NK-92 (cell line): ENCODE measurements around the gene MARK4.
"Not testable (repeated sequence)": the region's sequence is repeated elsewhere in the genome, so short reads cannot be mapped to it uniquely, and the experiment has no call there.

Experiments used
- DNase-seq: peaks from one replicate; lab custom pipeline; 2025; ENCODE audit not compliant: unreplicated experiment; lab: John Stamatoyannopoulos, UW

Gene MARK4

DNA sequence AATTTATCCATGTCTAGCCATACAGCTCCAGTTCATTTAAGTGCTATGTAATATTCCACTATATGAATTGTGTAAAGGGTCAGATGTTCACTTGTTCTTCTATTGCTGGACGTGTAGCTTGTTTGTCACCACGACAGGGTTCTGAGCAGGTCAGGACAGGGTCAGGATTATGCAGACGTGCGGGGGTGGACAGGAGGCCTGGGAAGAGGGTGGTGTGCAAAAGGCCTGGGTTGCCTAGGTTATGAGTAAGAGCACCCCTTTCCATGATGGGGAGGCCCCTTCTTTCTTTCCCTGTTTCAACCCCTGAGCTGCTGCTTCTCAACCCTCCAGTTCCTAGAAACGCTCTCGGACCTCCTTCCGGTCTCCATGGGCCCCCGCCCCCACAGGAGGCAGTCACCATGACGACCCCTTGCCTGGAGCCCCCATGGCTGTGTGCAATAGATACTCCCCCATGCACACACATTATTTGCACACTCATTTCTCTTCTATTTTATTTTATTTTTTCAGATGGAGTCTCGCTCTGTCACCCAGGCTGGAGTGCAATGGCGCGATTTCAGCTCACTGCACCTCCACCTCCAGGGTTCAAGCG lies 7.8 kb upstream of the MARK4 start:
- DNase-seq, result no peak

DNA sequence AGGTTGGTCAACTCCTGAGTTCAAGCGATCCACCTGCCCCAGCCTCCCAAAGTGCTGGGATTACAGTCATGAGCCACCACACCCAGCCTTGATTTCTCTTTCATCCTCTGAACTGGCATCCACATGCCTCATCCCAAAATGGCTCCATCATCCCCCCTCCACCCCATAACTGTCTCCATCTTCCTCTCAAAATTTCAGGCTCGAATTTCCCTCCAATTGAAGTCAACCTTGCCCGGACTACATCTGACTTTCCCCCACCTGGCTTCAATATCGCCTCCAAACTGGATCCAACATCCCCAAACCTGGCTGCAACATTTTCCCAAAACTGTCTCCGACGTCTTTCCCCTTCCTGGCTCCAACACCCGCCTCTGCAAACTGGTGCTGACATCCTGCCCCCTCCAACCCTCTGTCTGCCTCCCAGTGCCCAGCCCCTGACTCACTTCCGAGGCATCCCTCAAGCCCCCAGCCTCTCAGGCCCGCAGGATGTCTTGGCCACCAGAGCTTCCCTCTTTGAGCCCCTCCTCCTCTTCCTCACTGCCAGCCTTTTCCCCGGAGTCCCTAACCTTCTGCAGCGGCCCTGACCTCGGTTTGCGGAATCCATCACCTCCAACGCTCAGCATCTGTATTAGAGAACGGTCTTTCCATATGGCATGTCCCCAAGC lies 6.8 kb upstream of the MARK4 start:
- DNase-seq, result no peak

DNA sequence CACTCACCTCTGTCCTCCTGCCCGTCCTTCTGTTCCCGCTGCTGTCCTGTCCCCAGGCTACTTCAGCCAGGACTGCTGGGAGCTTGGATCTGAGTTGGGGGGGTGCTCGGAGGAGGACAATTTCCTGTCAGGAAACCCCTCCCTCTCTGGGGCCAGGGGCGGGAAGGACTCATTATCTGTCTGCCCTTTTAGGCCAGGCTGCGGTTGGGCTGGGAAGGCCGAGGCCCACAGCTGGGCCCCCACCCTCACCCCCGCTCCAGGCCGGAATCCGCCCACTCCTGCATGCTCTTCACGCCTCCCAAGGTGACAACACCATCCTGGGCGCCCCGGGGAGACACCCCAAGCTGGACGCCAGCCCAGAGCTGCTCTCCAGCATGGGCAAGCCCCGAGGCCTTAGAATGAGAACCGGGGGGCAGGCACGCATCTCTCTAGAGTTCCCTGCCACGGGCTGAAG lies 5.7 kb upstream of the MARK4 start, which contains the start of gene EXOC3L2:
TSS of gene EXOC3L2 (minus strand) at position 74 of the 454 bp plus-strand sequence. CDS start 6,362 bp downstream, outside the sequence.
- DNase-seq, result no peak

DNA sequence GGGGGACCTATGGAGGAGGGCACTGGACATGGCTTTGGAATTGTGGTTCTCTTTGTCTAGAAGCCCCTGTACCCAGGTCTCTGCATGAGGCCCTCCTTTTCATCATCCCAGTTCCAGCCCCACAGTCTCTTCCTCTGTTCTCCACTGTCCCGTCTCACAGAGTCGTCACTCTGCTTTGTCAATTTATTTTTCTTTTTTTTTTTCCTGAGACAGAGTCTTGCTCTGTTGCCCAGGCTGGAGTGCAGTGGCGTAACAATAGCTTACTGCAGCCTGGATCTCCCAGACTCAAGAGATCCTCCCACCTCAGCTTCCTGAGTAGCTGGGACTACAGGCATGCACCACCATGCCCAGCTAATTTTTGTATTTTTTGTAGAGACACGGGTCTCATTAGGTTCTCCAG lies 5.2 kb upstream of the MARK4 start:
- DNase-seq, result no peak

DNA sequence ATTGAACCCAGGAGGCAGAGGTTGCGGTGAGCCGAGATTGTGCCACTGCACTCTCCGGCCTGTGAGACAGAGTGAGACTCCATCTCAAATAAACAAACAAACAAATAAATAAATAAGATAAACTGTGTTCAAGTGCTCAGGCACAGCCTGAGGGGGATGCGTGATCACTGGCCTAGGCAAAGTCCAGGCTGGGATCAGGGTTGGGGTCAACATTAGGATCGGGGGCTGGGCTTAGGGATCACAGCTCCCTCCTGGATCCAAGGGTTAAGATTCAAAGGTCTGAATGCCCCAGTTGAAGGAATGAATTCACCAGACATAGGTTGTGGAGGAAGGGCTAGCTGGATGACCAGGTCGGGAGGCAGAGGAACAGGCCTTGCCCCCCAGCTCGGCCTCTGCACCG lies 3.9 kb upstream of the MARK4 start:
- no peak for DNase-seq

DNA sequence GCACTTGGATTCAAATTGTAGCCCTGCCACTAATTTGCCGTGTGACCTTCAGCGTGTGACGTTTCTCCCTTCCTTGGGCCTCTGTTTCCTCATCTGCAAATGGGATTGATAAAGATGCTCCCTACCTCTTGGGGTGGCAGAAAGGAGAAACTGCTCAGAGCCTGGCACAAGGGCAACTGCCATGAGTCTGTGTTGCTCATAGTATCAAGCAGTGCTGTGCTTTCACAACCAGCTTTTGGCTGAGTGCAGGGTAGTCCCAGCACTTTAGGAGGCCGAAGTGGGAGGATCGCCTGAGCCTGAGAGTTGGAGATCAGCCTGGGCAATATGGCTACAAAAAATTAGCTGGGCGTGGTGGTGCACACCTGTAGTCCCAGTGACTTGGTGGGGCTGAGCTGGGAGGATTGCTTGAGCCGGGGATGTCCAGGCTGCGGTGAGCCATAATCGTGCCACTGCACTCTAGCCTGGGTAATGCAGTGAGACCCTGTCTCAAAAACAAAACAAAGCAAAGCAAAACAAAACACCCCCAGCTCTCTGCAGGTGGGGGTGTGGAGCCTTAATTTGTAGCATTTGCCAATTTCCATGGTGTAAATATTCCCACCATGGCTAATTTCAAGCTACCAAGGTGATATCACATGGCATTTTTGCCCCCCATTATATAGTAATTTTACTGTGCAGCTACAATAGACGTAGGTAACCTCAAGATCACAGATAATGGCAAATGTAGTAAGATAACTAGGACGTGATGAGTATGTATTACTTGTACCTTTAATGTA lies 1.6 kb upstream of the MARK4 start:
- no peak for DNase-seq

DNA sequence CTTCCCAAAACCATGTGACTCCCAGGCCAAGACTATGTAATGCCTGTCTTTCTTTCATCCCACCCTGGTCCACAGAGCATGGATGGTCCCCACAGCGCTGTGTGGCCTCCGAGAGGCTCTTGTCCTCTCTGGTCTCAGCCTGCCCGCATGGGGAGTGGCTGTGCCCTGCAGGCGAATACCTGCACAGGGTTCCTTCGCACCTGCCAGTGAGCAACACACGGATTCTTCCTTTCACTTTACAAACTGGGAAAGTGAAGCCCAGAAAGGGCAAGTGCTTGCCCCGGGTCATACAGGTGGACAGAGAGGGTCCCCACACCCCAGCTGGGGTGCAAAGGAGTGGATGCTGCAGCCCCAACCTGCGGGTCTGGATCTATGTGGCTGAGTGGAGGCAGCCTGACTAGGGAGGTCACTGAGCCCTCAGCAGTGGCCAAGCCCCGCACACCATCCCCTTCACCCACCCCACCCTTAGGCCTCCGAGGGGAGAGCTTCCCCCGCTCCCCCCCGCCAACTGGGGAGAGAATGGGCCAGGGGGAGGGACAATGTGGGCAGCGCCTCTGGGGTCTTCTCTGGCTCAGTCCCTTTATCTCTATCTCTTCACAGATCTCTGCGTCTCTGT lies 747 bp upstream of the MARK4 start:
- DNase-seq, result no peak

DNA sequence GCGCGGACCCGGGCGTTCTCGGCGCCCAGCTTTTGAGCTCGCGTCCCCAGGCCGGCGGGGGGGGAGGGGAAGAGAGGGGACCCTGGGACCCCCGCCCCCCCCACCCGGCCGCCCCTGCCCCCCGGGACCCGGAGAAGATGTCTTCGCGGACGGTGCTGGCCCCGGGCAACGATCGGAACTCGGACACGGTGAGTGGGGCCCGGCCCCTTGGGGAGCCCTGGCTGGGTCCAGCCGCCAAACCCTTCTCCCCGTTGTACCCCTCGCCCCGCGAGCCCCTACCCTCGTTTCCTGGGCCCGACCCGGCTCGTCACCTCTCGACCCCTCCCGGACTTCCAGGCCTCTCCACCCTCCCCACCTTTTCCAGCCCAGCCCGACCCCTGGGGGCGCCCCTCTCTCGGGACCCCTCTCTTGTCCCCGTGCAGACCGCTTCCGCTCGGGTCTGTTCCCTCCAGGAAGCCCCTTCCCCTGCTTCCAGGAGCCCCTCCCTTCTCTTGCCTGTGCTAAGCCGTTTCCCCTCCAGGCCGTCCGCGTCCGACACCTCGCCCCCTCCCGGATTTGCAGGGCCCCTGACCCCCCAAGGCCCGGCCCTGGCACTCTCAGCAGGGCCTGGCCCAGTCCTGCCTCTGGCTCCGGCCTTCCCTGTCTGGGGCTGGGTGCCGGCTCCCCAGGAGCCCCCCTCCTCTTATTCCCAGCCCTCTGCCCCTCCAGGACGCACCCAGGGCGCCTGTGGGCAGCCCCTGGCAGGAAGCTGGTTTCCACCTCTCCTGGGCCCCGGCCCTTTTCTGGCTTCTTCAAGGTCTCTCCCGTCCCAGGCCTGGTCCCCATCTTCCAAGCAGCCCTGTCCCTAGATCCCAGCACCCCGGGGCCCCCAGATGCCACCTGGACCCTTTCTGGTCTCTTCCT lies 632 bp downstream of the MARK4 start:
- DNase-seq, result no peak

DNA sequence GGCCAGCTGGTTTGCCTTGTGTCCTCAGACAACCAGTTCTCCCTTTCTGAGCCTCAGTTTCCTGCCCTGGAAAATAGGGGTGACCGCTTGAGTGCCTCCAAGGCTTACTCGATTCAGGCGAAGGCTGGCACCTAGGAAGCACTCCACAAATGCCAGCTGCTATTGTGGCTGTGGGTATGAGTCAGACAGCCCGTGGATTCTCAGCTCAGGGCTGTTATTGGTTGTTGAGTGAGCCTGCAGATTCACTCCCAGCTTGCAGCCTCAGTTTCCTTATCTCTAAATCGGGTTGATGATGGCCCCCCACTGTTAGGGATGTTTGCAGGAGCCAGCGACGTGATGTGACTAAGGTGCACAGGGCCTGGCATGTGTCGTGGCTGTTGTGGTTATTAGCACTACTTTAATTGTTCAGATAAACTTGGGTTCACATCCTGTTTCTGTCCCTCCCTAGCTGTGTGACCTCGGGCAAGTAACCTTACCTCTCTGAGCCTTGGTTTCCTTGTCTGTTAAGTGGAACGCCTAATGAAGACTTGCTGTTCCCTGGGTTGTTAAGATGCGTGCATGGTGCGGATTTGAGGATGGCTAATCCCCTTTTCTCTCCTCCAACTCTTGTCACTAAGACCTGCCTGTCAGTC lies 2.4 kb downstream of the MARK4 start:
- no peak for DNase-seq

DNA sequence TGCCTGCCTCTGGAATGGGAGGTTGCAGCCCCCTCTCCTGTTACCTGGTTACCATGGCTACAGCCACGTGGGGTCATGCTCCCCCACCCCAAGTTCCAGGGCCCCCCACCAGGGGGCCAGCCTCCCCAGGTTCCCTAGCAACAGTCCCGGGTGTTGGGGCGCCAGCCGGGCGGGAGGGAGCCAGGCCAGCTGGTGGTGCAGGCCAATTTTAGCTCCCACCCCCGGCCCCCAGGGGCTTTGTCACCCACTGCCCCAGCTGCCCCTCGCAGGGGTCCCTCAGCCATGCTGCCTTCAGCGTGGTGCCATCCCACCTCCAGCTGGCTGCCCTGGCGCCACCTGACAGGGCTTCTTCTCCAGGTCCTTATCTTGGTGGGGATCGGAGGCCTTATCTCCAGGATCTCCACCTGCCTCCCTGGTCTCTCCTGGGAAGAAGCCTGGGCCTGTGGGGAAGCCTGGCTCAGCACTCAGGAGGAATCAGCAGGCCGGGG lies 3.0 kb downstream of the MARK4 start:
- DNase-seq, result no peak

DNA sequence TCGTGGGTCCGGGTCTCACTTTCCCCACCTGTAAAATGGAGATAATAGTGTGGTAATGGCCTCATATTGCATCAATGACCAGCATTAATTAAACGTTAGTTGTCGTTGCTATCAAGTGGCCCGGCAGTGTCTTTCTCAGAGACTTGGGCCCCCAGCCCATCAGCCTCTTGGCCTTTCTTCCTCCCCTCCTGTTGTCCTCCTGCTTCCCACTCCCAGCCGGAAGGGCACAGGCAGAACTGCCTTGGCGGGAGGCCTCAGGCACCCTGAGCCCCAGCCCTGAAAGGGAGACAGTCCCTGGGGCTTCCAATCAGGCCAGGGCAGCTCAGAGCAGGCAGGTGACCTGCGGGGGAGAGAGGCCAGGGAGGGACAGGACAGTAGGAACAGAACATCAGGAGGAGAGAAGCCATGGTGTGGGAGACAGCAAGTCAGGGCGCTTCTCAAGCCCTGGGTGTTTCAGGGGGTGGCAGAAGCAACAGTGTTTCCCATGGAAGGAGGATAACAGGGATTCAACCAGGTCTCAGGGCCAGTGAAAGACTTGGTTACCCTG lies 4.6 kb downstream of the MARK4 start:
- no peak for DNase-seq

DNA sequence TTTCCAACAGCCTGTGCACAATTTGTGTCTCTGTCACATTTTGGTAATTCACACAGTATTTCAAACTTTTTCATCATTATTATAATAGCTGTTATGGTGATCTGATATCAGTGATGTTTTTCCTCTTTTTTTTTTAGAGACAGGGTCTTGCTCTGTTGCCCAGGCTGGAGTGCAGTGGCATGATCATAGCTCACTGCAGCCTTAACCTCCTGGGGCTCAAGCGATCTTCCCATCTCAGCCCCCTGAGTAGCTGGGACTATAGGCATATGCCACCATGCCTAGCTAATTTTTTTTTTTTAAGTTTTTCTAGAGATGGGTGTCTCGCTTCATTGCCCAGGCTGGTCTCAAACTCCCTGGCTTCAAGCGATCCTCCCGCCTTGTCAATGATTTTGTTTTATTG lies 5.8 kb downstream of the MARK4 start:
- DNase-seq, result no peak

DNA sequence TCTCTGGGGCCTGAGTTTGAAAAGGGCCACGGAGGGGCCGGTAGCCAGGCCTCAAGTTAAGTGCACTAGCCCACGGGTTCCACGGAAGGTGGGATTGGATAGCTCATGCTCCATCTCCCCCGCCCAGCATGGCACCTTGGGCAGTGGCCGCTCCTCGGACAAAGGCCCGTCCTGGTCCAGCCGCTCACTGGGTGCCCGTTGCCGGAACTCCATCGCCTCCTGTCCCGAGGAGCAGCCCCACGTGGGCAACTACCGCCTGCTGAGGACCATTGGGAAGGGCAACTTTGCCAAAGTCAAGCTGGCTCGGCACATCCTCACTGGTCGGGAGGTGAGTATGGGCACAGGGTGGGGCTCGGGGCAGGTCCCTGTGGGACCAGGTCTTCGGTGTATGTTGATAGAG lies 7.8 kb downstream of the MARK4 start:
- no peak for DNase-seq

DNA sequence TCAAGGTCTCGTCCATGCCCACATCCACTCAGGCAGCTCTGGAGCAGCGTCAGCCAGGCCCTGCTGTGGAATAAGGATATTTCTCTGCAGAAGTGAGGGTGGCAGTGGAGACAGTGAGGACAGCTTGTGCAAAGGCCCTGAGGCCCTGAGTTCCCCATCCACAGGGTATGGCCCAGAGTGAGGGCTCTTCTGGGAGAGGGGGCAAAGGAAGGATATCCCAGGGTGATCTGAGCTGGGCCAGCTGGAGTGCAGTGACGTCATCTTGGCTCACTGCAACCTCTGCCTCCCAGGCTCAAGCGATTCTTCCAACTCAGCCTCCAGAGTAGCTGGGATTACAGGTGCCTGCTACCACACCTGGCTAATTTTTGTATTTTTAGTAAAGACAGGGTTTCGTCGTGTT lies 11.5 kb downstream of the MARK4 start:
- no peak for DNase-seq

DNA sequence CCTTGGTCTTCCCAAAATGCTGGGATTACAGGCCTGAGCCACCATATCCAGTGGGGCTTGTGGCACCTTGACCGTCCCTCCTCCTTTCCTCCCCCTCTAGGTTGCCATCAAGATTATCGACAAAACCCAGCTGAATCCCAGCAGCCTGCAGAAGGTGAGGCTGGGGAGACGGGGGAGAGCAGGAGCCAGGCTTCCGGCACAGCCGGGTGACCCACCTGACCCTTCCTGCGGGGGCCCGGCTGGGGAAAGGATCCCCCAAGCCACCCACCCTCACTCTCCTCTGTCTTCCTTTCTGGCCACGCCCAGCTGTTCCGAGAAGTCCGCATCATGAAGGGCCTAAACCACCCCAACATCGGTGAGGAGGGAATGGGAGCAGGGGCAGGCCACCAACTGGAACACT lies 11.9 kb downstream of the MARK4 start:
- no peak for DNase-seq

DNA sequence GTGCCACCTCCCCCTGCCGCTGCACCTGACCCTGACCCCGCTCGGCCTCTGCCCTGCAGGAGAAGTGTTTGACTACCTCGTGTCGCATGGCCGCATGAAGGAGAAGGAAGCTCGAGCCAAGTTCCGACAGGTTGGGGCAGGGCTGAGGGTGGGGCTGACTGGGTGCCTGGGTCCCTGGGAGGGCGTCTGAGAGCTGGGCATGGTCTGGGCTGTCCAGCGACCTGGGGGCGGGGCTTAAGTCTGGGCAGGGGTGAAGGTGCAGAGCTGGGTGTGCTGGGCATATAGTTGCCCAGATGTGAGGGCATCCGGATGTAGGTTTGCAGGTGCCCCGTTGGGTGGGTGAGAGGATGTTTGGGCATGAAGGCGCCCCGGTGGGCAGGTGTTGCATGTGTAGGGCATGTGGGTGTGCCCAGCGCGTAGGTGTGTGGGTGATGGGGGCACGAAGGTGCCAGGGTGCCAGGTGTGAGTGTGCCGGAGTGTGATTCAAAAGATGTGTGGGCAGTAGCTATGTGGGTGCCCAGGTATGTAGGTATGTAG lies 13.8 kb downstream of the MARK4 start:
- no peak for DNase-seq

DNA sequence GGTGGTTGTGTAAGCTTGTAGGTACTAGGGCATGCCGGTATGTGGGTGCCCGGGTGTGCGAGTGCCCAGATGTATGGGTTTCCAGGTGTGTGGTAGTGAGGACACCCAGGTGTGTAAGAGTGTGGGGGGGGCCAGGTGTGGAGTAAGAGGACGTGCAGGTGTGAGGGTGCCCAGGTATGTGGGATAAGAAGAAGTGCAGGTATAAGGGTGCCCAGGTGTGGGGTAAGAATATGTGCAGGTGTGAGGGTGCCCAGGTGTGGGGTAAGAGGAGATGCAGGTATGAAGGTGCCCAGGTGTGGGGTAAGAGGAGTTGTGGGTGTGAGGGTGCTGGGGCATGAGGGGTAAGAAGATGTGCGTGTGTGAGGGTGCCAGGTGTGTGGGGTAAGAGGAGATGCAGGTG lies 14.3 kb downstream of the MARK4 start:
- no peak for DNase-seq

DNA sequence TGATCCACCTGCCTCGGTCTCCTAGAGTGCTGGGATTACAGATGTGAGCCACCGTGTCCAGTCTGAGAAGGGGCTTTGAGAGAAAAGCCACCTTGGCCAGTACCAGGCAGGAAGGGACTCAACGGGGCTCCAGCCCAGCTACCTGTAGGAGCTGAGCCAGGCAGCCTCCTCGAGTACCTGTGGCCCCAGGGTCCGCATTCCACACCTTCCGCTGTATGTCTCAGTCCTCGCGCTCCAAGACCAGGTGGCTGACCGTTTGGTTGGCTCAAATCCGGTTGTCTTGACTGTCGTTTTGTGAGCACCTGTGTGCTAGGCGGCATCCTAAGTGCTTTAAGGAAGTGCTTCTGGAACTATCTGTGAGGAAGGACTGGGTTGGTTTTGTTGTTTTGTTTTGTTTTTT lies 16.2 kb downstream of the MARK4 start:
- DNase-seq, result no peak

DNA sequence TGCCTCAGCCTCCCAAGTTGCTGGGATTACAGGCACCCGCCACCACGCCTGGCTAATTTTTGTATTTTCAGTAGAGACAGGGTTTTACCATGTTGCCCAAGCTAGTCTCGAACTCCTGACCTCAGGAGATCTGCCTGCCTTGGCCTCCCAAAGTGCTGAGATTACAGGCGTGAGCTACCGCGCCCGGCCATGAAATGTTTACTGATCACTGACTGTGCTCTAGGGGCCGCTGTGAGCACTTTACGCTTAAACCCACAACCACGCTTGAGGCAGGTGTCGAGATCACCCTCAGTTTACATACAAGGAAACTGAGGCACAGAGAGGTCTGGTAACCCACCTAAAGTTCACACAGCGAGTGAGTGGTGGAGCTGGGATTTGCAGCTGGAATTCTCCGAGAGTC lies 18.9 kb downstream of the MARK4 start:
- not testable (repeated sequence) for DNase-seq
